ENCODE measurements around the gene RPP25L.

DNA sequence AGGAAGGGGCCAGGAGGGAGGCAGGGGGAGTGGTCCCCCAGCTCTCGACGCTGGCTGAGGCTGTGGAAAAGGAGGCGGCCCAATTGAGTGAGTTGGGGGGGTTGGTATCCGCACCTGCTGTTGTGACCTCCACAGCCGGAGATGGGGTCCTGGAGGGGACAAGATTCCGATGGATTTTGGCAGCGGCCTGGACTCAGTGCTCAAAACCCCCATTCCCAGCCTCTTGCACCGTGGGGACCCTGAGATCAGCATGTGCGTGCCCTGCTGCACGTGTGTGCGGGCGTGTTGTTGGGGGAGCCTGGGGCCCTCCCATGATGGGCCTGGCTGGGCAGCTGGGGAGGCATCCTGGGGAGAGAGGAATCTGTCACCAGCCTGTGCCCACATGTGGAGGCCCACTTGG is 37.3 kb downstream of the RPP25L start:
- TF ChIP-seq POLR2A (IDR thresholded peaks at IDR 0.05), result no peak
- TF ChIP-seq, protein P1, sequence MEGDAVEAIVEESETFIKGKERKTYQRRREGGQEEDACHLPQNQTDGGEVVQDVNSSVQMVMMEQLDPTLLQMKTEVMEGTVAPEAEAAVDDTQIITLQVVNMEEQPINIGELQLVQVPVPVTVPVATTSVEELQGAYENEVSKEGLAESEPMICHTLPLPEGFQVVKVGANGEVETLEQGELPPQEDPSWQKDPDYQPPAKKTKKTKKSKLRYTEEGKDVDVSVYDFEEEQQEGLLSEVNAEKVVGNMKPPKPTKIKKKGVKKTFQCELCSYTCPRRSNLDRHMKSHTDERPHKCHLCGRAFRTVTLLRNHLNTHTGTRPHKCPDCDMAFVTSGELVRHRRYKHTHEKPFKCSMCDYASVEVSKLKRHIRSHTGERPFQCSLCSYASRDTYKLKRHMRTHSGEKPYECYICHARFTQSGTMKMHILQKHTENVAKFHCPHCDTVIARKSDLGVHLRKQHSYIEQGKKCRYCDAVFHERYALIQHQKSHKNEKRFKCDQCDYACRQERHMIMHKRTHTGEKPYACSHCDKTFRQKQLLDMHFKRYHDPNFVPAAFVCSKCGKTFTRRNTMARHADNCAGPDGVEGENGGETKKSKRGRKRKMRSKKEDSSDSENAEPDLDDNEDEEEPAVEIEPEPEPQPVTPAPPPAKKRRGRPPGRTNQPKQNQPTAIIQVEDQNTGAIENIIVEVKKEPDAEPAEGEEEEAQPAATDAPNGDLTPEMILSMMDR (IDR thresholded peaks at IDR 0.05), result no peak
